NCI-H524 (cell line): Measurements from ENCODE around the gene AFG1L.
"Not testable (repeated sequence)": the region's sequence is repeated elsewhere in the genome, so short reads cannot be mapped to it uniquely, and the experiment has no call there.

Source experiments
- DNase-seq, 2 experiments: peaks; one replicate each; lab custom pipeline; 2025; lab: John Stamatoyannopoulos, UW

AFG1L gene

DNA sequence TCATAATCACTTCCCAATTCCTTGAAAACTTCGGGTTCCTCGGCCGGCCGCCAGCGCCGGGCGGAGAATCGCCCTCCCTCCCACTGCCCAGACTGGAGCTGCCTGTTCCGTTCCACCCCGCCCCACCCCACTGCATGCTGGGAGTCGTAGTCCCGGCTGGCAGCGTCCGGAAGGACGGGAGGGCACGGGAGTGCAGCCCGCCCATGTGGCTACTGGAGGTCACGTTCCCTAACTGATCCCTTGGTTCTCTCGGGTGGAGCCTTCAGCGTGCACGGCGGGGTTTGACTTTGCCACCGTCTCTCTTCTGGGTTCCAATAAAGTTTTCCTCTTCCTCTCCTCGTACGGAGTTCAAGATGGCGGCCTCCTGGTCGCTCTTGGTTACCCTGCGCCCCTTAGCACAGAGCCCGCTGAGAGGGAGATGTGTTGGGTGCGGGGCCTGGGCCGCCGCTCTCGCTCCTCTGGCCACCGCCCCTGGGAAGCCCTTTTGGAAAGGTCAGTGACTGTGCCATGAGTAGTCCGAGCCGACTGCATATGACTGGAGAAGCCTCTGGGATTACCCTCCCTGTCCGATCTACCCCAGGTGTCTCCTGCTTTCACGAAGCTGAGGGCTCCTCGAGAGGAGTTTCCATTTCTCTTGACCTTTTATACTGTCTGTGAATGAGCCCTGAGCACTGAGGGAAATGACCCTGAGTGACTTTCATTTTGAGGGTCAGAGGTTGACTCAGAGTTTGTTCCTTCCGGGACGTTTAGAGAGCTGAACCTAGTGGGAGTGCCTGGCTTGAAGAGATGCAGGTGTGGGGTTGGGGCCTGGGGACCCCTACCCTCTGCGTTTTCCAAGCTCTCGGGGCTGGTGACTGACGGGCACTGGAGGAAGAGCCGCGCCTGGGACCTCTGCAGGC is at the start of gene AFG1L:
AFG1L (plus strand) TSS at position 328 of the 899 bp plus-strand sequence; CDS start at position 354, 26 bp downstream.
- peak; percentile 69 to 84 for DNase-seq

DNA sequence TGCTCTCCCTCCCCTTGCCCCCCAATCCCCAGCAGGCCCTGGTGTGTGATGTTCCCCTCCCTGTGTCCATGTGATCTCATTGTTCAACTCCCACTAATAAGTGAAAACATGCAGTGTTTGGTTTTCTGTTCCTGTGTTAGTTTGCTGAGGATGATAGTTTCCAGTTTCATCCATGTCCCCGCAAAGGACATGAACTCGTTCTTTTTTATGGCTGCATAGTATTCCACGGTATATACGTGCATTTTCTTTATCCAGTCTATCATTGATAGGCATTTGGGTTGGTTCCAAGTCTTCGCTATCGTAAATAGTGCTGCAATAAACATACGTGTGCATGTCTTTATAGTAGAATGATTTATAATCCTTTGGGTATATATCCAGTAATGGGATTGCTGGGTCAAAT is 49.8 kb upstream of the AFG1L start:
- DNase-seq: not testable (repeated sequence)

DNA sequence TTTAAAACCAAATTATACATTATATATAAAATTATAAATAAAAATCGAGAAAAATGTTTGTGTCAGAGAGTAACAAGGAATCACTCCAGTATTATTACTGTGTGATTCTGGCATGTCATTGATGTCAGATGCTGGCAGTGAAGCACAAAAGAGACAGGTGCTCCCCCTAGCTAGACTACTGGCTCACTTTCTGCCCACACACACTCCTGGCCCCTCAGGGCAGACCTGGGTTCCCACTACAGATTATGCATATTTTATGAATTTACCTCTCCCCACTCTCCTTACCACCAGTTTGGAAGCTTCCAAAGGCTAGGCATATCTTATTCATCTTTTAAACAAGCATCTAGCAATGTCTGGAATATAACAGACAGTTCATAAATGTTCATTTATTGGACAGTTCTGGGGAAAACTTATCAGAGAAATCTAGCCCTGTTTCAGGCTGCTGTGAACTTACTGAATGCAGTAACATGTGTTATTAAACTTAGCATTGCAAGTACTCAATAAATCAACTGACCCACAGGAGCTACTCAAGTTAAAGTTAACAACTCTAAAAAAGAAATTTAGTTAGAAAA is 46.8 kb upstream of the AFG1L start:
- no peak for DNase-seq

DNA sequence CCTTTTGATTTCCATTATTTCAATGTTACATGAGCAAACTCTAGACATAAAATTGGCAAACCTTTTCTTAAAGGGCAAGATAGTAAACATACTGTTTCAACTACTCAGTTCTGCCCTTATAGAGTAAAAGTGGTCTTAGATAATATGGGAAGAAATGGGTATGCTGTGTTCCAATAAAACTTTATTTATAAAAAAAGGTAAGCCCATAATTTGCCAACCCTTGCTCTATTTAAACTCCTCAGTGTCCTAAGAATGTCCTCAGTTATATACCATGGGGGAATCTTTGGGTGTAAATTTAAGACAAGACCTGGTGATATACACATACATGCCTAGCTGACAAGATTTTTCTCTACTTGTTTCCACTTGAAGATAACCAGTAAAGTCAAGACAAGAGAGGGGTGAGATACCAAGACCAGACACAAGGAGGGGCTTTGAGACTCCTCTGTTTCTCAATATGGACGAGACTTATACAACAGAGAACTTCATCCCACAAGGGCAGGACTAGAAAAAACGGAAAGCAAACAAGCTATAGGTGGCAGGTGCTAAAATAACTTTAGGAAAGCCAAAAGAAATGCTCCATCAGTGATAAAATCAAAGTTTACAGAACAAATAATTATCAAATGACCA is 44.5 kb upstream of the AFG1L start:
- peak in 1 of 2 experiments; percentile 36 for DNase-seq

DNA sequence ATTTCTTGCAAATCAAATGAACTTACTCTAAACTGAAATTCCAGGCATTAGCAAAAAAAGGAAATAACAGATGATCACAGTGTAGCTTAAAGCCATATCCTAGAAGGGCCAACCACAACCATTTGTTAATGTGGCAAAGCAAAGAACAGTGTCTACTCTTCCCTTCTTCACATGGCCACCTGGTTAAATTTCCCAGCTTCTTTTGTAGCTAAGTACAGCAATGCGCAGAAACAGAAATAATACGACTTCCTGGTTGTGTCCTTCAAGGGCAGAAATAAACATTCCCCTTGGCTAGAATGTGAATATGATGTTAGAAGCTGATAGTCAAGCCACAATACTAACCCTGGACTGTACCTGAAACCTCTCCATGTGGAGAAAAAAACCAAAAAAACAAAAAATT is 43.6 kb upstream of the AFG1L start:
- no peak for DNase-seq

DNA sequence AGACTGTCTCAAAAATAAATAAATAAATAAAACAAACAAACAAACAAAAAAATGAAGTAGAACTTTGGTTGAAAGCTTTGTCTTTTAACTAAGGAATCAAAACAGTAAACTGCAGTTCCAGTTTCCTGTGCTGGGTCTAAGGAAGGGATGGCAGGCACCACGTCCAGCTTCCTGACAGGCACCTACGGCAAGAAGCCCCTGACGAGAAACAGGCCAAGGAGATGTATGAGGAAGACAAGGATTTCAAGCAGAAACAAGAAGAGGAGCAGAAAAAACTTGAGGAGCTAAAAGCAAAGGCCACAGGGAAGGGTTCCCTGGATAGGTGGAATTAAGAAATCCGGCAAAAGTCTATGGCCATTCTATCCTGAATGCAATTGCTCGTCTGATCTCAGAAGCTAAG is 42.8 kb upstream of the AFG1L start:
- no peak for DNase-seq

DNA sequence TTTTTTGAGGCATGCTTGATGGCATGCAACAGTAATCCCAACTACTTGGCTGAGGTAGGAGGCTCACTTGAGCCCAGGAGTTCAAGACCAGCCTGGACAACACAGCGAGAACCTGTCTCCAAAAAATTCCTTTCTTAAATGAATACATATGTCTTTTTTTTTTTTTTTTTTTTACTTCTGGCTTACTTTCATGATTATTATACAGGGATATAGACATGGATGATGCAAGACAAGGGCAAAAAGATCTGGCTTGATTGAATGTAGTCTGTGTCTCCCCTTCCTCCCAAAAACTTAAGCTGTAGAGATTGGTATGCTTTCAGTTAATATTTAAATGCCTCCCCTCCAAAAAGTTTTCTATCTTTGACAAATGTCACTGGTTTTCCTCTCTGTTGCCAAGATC is 41.6 kb upstream of the AFG1L start:
- no peak for DNase-seq

DNA sequence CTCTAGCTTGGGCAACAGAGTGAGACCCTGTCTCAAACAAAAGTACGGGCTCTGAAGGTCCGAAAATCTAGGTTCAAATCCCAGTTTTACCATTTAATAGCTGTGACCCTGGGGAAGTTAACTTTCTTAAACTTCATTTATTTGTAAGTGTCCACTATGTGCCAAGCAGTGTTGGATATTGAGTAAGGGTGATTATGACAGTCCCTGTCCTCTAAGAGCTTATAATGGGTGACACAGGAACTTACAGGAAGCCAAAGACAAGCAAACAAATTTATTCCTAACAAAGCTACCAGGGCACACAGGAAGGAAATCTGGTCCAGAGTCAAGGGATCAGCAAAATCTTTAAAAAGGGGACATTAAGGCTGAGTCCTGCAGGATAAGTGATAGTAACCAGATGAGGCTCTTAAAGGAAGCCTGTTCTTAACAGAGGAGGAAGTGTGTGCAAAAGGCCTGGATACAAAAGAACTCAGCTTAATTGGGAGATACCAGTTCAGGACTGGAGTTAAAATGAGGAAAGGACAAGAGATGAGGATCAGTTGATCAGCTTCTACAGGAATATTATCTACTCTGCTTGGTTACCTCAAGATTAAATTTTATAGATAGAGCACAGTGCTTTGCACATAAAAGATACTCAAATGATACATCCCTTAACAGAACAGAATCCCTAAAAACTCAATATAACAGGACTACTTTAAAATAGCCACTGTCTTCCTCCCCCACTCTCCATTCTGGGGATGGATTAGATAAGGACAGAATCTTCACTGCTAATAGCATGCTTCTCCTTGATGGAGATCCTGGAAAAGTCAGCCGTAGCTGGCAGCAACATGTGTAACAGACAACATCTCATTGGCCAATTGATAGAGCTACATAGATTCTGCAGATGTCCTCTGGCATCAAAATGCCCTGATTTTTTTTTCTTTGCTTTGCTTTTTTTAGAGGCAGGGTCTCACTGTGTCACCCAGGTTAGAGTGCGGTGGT is 40.1 kb upstream of the AFG1L start:
- DNase-seq: no peak

DNA sequence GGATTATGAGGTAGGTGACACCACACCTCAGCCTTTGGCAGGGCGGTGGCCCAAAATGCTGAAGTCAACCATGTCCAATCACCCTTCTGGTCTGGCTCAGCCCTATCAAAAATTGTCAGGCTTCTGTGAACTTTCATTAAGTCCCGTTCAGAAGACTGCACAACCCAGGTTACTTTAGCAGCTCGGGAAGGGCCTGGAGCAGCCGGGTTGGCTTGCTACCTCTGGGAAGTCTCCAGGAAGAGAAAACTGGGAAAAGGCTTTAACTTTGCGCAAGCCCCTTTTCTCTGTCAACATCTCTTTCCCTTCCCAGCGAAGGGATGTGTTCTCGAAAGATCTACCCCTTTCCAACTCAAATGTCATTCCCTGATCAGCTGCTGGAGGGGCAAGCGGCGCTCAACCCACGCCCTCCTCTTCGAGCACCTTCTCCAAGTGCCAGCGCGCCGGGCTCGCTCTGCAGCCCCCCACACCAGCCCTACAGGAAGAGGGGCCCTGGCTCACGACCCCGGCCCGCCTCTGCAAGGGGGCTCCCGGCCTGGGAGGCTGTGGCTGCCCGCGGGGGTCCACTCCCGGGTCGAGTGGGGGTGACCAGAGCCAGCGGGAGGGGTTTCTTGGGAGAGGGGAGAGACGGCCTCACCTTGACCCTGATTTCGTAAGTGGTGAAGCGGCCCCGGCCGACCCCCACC is 34.6 kb upstream of the AFG1L start:
- peak in 1 of 2 experiments; percentile 55 for DNase-seq

DNA sequence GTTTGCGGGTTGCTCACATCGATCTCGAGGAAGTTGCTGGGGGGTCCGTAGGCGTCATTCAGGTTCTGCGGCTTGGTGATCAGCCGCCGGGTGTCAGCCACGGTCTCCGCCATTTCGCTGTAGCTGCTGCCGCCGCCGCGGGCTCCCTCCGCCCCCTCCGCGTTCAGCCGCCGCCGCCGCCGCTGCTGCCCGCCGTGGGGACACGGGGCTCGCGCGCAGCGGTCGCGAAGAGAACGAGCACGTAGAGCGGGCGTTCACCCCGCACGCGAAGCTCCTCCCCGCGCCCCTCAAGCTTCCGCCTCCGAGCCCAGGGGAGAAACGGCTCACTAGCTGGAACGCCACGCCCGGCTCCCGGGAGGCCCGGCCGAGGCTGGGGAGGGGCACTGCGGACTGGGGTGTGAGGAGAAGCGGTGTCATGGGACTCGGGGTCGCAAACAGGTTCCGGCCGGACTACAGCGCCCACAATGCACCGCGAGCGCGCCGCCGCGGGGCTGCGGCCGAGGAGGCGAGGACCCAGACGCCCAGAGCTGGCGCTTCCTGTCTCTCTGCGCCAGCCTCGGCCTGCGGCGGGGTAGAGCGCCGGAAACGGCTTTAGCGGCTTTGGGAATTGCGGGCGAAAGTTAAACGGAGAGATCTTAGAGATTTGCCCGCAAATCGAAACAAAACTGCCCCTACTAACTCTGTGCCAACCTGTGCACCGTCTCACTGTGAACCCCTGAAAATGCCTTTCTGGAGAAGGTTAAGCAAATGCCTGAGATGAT is 33.9 kb upstream of the AFG1L start, which contains the start of gene SNX3:
SNX3 (minus strand) TSS at position 232 of the 761 bp plus-strand sequence; CDS start at position 113, 119 bp downstream.
- peak; percentile 91 to 92 for DNase-seq

DNA sequence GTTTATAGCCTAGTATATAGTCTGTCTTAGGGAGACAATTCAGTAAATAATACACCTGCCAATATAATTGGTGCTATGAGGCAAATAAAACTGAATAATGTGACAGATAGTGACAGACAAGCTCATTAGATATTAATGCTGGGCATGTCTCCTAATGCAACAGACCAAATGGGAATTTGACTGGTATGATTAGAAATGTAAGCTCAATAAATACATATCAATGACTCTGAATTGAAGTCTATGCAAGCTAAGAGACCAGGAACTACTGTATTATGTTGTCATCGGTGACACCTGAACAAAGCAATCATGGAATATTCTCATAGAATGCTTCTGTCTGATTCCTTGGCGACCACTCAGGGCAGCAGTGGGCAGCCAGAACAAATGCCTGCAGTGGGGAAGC is 31.5 kb upstream of the AFG1L start:
- DNase-seq: no peak

DNA sequence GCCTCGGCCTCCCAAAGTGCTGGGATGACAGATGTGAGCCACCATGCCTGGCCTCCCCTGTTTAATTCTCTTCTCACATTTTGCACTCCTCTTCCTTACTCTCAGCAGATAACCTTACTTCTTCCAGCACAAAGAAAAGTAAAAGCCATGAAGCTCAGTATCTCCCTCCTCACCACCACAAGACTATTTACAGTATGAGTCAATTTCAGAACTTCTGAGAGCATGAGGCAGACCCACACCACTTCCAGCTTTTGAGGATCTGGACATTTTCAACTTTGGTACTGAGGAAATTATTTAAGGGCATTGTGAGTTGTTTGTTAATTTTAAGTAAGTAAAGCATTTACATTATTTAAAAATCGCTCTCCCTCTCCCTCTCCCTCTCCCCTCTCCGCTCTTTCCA is 26.0 kb upstream of the AFG1L start:
- no peak for DNase-seq

DNA sequence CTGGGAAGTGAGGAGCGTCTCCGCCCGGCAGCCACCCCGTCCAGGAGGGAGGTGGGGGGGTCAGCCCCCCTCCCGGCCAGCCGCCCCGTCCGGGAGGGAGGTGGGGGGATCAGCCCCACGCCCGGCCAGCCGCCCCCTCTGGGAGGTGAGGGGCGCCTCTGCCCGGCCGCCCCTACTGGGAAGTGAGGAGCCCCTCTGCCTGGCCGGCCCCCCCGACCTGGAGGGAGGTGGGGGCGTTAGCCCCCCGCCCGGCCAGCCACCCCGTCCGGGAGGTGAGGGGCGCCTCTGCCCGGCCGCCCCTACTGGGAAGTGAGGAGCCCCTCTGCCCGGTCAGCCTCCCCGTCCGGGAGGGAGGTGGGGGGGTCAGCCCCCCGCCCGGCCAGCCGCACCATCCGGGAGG is 24.9 kb upstream of the AFG1L start:
- DNase-seq: not testable (repeated sequence)

DNA sequence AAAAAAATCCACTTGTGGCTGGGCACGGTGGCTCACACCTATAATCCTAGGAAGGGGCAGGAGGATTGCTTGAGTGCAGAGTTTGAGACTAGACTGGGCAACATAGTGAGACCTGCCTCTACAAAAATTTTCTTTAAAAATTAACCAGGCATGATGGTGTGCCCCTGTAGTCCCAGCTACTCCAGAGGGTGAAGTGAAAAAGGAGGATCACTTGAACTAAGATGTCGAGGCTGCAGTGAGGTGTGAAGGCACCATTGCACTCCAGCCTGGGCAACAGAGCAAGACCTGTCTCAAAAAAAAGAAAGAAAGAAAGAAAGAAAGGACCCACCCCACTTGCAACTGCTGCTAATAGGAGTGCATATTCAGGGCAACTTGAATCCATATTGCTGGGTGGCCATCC is 20.3 kb upstream of the AFG1L start:
- no peak for DNase-seq

DNA sequence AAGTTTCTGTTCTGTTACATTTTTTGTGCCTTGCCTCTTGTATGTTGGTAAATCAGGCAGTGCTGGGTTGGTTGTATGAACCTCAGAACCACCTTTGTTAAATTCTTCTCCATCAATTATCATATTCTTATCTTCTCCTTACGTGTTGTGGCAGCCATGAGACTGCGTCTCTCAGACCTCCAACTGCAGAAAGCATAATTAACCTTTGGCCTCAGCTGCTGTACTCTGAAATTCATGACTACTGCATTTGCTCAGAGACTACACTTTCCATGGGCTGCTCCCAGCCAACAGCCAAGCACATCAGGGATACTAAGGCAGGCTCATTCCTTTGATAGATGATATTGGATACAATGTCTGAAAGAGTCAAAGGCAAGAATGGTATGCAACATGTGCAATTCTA is 18.9 kb upstream of the AFG1L start:
- no peak for DNase-seq

DNA sequence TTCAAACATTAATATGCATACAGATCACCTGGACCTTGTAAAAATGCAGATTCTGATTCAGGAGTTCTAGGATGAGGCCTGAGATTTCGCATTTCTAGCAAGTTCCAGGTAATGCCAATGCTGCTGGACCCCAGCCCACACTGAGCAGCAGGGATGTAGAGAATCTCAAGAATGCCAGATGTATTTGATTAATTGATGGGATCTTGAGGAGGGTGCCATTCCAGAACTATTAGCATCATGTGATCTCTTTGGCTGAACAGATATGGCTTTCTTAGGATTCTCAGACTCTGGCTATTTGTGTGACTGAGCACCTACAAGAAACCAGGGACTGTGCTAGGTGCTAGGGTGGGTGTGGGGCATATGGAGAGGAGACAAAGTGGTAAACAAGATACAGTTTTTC is 17.6 kb upstream of the AFG1L start:
- no peak for DNase-seq

DNA sequence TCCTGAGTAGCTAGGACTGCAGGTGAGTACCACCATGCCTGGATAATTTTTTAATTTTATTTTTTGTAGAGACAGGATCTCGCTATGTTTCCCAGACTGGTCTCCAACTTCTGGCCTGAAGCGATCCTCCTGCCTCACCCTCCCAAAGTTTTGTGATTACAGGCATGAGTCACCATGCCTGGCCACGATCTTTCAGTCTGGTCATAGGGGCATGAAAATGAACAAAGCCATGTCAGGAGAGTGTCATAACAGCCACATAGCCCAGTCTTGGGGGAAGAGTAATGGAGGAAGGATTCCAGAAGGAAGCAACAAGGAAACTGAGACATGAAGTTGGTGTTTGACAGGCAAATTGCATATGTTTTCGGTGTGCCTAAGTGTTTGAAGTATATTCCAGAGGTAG is 17.0 kb upstream of the AFG1L start:
- DNase-seq: no peak

DNA sequence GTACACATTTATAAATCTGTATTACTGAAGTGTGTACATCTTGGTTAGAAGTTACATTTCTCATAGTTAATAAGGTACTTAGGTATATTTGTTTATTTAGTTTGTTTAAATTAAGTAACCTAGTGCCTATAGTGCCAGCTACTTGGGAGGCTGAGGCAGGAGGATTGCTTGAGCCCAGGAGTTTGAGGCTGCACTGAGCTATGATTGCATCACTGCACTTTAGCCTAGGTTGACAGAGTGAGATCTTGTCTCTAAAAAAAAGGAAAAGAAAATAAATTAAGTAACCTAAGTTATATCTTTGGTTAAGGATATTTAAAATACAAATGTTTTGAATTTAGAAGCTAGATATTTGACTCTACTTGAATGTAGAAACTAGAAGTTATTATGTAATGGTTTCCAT is 9.5 kb upstream of the AFG1L start:
- no peak for DNase-seq

DNA sequence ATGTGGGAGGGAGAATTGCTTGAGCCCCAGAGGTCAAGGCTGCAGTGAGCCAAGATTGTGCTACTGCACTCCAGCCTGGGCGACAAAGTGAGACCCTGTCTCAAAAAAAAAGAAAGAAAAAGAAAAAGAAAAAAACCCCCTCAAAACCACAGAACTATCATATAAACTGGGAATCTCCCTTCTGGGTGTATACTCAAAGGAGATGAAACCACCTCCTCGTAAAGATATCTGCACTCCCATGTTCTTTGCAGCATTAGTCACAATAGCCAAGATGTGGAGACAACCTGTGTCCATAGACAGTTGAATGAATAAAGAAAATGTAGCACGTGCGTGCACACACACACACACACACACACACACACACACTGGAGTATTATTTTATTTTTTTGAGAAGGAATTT is 8.5 kb upstream of the AFG1L start:
- no peak for DNase-seq

DNA sequence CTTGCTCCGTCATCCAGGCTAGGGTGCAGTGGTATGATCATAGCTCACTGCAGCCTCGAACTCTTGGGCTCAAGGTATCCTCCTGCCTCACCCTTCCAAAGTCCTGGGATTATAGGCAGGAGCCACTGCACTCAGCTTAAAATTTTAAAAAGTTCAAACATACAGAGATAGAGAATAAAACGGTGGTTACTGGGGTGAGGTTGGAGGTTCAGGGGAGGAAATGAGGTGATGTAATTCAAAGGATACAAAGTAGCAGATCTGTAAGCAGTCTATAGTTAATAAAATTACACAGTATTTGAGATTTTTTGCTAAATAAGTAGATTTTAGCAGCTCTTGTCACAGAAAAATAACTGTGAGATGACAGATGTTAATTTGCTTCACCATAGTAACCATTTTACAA is 7.5 kb upstream of the AFG1L start:
- DNase-seq: no peak
